Measurements from ENCODE around the gene SLC17A3. TPM values are rescaled to one million over a fixed set of nuclear protein-coding genes. Genes with fewer than 3 reads are reported as not detected.

Gene SLC17A3
- total RNA-seq, 1 donor from 2014 or later: not detected

DNA sequence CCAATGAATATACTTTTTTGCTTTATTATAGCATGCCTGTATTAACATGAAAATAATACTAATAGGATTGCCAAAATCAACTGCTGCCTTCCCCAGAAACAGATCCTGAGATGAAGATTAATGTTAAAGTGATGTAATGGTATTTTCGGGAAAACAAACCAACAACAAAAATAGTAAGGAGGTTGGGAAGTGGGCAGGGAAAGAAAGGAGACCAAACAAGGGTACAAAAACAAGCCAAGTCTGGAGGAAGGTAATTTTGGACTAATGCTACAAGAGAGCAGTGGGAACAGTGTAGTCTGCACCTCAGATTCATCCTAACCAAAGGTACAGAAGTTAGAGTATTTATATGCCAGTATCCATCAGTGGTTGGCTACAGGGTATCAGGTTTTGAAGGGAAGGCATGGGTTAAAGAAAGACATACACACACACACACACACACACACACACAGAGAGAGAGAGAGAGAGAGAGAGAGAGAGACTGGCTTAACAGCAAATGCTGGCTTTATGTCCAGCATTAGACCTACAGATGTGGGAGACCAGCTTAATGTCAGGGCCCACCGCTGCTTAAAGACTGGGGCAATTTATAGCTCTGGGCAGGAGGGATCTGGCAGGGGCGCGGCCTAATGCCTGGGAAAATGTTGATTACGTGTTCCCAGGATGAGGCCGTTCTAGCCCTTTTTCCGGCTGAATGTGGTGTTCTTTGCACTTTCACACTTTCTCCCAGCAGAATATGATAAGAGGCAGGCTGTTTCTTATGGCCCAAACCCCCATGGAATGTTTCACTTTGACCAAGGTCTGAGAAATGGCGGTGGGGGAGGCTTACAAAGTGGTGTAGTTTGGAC is 38.4 kb downstream of the SLC17A3 start:
- H3K27me3 Mint-ChIP-seq (ENCODE audit: low read depth): peaks cover 22% of the 10 kb centered on the region
- TF ChIP-seq, protein P1, sequence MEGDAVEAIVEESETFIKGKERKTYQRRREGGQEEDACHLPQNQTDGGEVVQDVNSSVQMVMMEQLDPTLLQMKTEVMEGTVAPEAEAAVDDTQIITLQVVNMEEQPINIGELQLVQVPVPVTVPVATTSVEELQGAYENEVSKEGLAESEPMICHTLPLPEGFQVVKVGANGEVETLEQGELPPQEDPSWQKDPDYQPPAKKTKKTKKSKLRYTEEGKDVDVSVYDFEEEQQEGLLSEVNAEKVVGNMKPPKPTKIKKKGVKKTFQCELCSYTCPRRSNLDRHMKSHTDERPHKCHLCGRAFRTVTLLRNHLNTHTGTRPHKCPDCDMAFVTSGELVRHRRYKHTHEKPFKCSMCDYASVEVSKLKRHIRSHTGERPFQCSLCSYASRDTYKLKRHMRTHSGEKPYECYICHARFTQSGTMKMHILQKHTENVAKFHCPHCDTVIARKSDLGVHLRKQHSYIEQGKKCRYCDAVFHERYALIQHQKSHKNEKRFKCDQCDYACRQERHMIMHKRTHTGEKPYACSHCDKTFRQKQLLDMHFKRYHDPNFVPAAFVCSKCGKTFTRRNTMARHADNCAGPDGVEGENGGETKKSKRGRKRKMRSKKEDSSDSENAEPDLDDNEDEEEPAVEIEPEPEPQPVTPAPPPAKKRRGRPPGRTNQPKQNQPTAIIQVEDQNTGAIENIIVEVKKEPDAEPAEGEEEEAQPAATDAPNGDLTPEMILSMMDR (IDR thresholded peaks at IDR 0.05; ENCODE audit: unreplicated experiment): no peak
- H3K4me3 Mint-ChIP-seq: no peak overlapping the region
- H3K36me3 Mint-ChIP-seq: no peaks in the 10 kb centered on the region
- no peaks in the 10 kb centered on the region for H3K4me1 Mint-ChIP-seq
- no peak for DNase-seq (ENCODE audit: low spot score in 2 of 2, unreplicated experiment in 2 of 2)
- H3K27ac Mint-ChIP-seq: no peak overlapping the region
- no peaks in the 10 kb centered on the region for H3K9me3 Mint-ChIP-seq

DNA sequence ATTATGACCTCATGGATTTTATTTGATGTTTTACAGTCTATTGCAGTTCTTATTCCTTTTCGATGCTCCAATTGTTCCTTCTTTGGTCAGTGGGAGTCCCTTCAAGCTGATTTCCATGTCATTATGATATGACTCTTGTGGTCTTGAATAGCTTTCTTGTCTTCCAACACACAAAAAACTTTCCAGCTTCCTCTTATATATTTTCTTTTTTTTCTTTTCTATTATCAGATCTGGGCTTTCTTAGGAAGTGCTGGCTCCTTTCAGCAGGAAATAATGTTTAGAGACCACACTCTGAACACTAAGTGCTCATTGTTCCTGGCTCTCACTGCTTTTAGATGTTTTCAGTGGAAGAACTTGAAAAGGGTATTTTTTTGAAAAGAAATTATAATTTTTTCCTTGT is 39.1 kb downstream of the SLC17A3 start:
- no peak for DNase-seq (ENCODE audit: low spot score in 2 of 2, unreplicated experiment in 2 of 2)
- Mint-ChIP-seq H3K4me1 (no peaks in the 10 kb centered on the region), H3K9me3 (no peaks in the 10 kb centered on the region), H3K27ac (no peak overlapping the region), H3K4me3 (no peak overlapping the region), H3K27me3 (ENCODE audit: low read depth) (peaks cover 22% of the 10 kb centered on the region), H3K36me3 (no peaks in the 10 kb centered on the region)
- TF ChIP-seq, protein P1 (IDR thresholded peaks at IDR 0.05; ENCODE audit: unreplicated experiment): no peak

DNA sequence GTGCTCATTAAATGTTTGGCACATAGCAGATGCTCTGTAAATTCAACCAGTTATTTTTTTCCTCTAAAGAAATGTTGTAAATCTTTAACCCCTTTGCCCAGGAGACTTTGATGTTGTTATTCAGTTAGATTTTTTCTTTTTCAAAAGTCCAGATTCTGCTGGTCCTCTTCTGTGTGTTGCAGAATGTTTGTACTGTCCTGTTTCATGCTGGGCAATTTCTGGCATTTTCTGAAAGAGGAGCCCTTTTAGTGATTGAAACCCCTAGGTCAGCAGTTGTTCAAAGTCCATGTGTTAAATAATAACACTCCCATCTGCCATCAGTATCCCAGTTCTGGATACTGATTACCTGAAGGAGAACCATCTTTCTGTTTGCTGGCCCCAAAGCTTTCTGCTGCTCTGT is 40.9 kb downstream of the SLC17A3 start:
- Mint-ChIP-seq H3K27me3 (ENCODE audit: low read depth) (peaks cover 24% of the 10 kb centered on the region), H3K9me3 (no peaks in the 10 kb centered on the region)

DNA sequence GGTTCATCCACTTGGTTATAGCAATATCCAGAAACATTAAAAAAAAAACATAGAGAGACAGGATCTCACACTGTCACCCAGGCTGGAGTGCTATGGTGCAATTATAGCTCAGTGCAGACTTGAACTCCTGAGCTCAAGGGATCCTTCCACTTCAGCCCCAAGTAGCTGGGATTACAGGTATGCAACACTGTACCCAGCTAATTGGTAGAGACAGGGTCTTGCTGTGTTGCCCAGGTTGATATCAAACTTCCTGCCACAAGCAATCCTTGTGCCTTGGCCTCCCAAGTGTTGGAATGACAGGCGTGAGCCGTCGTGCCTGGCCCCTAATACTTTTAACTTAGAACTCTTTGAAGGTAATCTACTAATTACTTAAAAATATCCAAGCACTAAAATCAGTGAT is 41.4 kb downstream of the SLC17A3 start:
- no peaks in the 10 kb centered on the region for H3K9me3 Mint-ChIP-seq
- H3K36me3 Mint-ChIP-seq: no peaks in the 10 kb centered on the region
- no peak overlapping the region for H3K4me3 Mint-ChIP-seq
- H3K27me3 Mint-ChIP-seq (ENCODE audit: low read depth): peaks cover 26% of the 10 kb centered on the region
- DNase-seq (ENCODE audit: low spot score in 2 of 2, unreplicated experiment in 2 of 2): no peak
- no peaks in the 10 kb centered on the region for H3K4me1 Mint-ChIP-seq
- TF ChIP-seq, protein P1 (IDR thresholded peaks at IDR 0.05; ENCODE audit: unreplicated experiment): no peak
- no peak overlapping the region for H3K27ac Mint-ChIP-seq

More for the DNA sequence above, 40.9 kb downstream of the SLC17A3 start:
- no peaks in the 10 kb centered on the region for H3K36me3 Mint-ChIP-seq
- no peak overlapping the region for H3K4me3 Mint-ChIP-seq
- DNase-seq (ENCODE audit: low spot score in 2 of 2, unreplicated experiment in 2 of 2): no peak
- TF ChIP-seq, protein P1 (IDR thresholded peaks at IDR 0.05; ENCODE audit: unreplicated experiment): no peak
- no peaks in the 10 kb centered on the region for H3K4me1 Mint-ChIP-seq
- H3K27ac Mint-ChIP-seq: no peak overlapping the region

DNA sequence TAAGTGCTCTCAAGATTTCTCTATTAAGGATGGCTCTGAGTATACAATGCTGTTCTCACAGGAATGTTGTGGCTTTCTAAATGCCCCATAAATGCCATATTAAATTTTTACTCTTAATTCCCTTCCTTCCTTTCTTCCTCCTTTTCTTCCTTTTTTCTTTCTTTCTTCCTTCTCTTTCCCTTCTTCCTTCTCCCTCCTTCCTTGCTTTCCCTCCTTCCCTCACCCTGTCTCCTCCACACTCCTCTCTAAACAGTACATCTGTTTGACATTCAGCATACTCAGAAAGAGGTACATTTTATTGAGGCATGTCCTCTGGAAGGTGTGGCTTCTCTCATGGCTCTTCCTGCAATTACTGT is 41.8 kb downstream of the SLC17A3 start:
- H3K36me3 Mint-ChIP-seq: no peaks in the 10 kb centered on the region
- peaks cover 28% of the 10 kb centered on the region for H3K27me3 Mint-ChIP-seq (ENCODE audit: low read depth)
- no peak for DNase-seq (ENCODE audit: low spot score in 2 of 2, unreplicated experiment in 2 of 2)
- H3K4me1 Mint-ChIP-seq: no peaks in the 10 kb centered on the region
- no peak overlapping the region for H3K27ac Mint-ChIP-seq
- TF ChIP-seq, protein P1 (IDR thresholded peaks at IDR 0.05; ENCODE audit: unreplicated experiment): no peak
- no peaks in the 10 kb centered on the region for H3K9me3 Mint-ChIP-seq
- no peak overlapping the region for H3K4me3 Mint-ChIP-seq
